Calu3 (cell line): ENCODE measurements around the gene AHI1. TPM values are rescaled to one million over a fixed set of nuclear protein-coding genes. Genes with fewer than 3 reads are reported as not detected.
"Not testable (repeated sequence)": the region's sequence is repeated elsewhere in the genome, so short reads cannot be mapped to it uniquely, and the experiment has no call there.

Source experiments
- BruUV-seq: library from RNA; stranded (reverse); fragments of 400-500 nt; replicated peaks from 2 replicates; lab custom pipeline; 2021; lab: Mats Ljungman, UMichigan
- CTCF ChIA-PET: fragments of 300-600 bp; sonication (Branson Sonifier 250); formaldehyde crosslinking; loops from one replicate; lab custom pipeline; 2022; ENCODE audit warnings: antibody characterized with exemption; lab: Charles Lee
- DNase-seq: peaks from one replicate; pipeline ENCODE4 v3.0.0; 2022
- H3K27ac Mint-ChIP-seq: one replicate; pipeline ENCODE4 v1.8.0; 2022; ENCODE audit warnings: mixed read lengths; ENCODE audit not compliant: unreplicated experiment
- H3K27me3 Mint-ChIP-seq: one replicate; pipeline ENCODE4 v1.8.0; 2022; ENCODE audit warnings: mixed read lengths; ENCODE audit not compliant: unreplicated experiment
- H3K36me3 Mint-ChIP-seq: one replicate; pipeline ENCODE4 v1.8.0; 2022; ENCODE audit warnings: mild to moderate bottlenecking, moderate library complexity, mixed read lengths; ENCODE audit not compliant: insufficient read depth, unreplicated experiment
- H3K4me1 Mint-ChIP-seq: one replicate; pipeline ENCODE4 v1.8.0; 2022; ENCODE audit warnings: mild to moderate bottlenecking, low read depth, mixed read lengths; ENCODE audit not compliant: unreplicated experiment
- H3K4me3 Mint-ChIP-seq: one replicate; pipeline ENCODE4 v1.8.0; 2022; ENCODE audit warnings: mild to moderate bottlenecking, low read depth, moderate library complexity, mixed read lengths; ENCODE audit not compliant: unreplicated experiment
- H3K9me3 Mint-ChIP-seq: one replicate; pipeline ENCODE4 v1.8.0; 2022; ENCODE audit warnings: low read depth, mixed read lengths; ENCODE audit not compliant: unreplicated experiment
- CTCF ChIP-seq: fragments of 200-600 bp; IDR thresholded peaks from one replicate; pipeline ENCODE4 v1.8.0; 2022; ENCODE audit warnings: antibody characterized with exemption; ENCODE audit not compliant: unreplicated experiment
- intact Hi-C: fragments of 100-400 bp; cut with micrococcal nuclease; formaldehyde crosslinking; loops from one replicate; pipeline ENCODE4 v1.10.0; 2022; ENCODE audit not compliant: unreplicated experiment
- total RNA-seq: library from RNA; stranded (reverse); gene quantifications from 2 replicates; pipeline ENCODE4 v1.2.3, GENCODE V29; 2022

The AHI1 gene
- total RNA-seq, 1 experiment from 2014 or later, result 18.0 TPM

- Mint-ChIP-seq H3K27ac (no peak overlapping the region), H3K9me3 (no peaks in the 10 kb centered on the region), H3K27me3 (no peaks in the 10 kb centered on the region), H3K4me3 (no peak overlapping the region), H3K36me3 (peaks cover 4% of the 10 kb centered on the region), H3K4me1 (no peaks in the 10 kb centered on the region)
- CTCF ChIA-PET, result no interaction called here
- BruUV-seq, result no TSS peak
- no peak for TF ChIP-seq CTCF
- DNase-seq, result no peak
- intact Hi-C loops, result no loop called here
These were observed 7.2 kb downstream of the AHI1 start for GRCh38 chr6:135490381-135490780.

GRCh38 chr6:135488023-135488422 is 9.5 kb downstream of the AHI1 start:
- no TSS peak for BruUV-seq
- H3K27ac Mint-ChIP-seq, result no peak overlapping the region
- no peak overlapping the region for H3K4me3 Mint-ChIP-seq
- TF ChIP-seq CTCF, result no peak
- intact Hi-C loops, result no loop called here
- CTCF ChIA-PET, result no interaction called here
- DNase-seq, result no peak
- H3K4me1 Mint-ChIP-seq, result no peaks in the 10 kb centered on the region
- H3K9me3 Mint-ChIP-seq, result peaks cover 3% of the 10 kb centered on the region
- H3K36me3 Mint-ChIP-seq, result peaks cover 7% of the 10 kb centered on the region
- no peaks in the 10 kb centered on the region for H3K27me3 Mint-ChIP-seq

GRCh38 chr6:135483903-135484302 is 13.6 kb downstream of the AHI1 start:
- DNase-seq, H3K4me3 Mint-ChIP-seq, intact Hi-C loops, CTCF ChIA-PET, H3K4me1 Mint-ChIP-seq, BruUV-seq, H3K27me3 Mint-ChIP-seq, H3K27ac Mint-ChIP-seq, H3K9me3 Mint-ChIP-seq: not testable (repeated sequence)
- peaks cover 16% of the 10 kb centered on the region for H3K36me3 Mint-ChIP-seq

GRCh38 chr6:135481783-135482369 is 15.7 kb downstream of the AHI1 start:
- CTCF ChIA-PET, result no interaction called here
- no TSS peak for BruUV-seq
- Mint-ChIP-seq H3K36me3 (peaks cover 24% of the 10 kb centered on the region), H3K27me3 (no peaks in the 10 kb centered on the region), H3K9me3 (peaks cover 12% of the 10 kb centered on the region), H3K27ac (no peak overlapping the region), H3K4me1 (no peaks in the 10 kb centered on the region), H3K4me3 (no peak overlapping the region)
- DNase-seq, result no peak
- intact Hi-C loops, result no loop called here
- TF ChIP-seq CTCF, result no peak

GRCh38 chr6:135479601-135480000 is 17.9 kb downstream of the AHI1 start:
- CTCF ChIA-PET, result no interaction called here
- intact Hi-C loops, result no loop called here
- no TSS peak for BruUV-seq
- no peak for TF ChIP-seq CTCF
- Mint-ChIP-seq H3K4me3 (no peak overlapping the region), H3K36me3 (peaks cover 24% of the 10 kb centered on the region), H3K27ac (no peak overlapping the region), H3K27me3 (no peaks in the 10 kb centered on the region), H3K9me3 (peaks cover 12% of the 10 kb centered on the region), H3K4me1 (no peaks in the 10 kb centered on the region)
- no peak for DNase-seq
